Panc1 (cell line): ENCODE data around the gene PKN3. TPM values are rescaled to one million over a fixed set of nuclear protein-coding genes. Genes with fewer than 3 reads are reported as not detected.

Source experiments
- ATAC-seq: fragments of 200-7000 bp; cut with Tn5 transposase; 2 replicates; pipeline ENCODE4 v1.9.1; 2020; ENCODE audit warnings: mild to moderate bottlenecking, moderate library complexity
- BruUV-seq: library from RNA; stranded (reverse); fragments of 400-500 nt; replicated peaks from 2 replicates; lab custom pipeline; 2021; lab: Mats Ljungman, UMichigan
- CTCF ChIA-PET: fragments of 300-600 bp; sonication (Branson Sonifier 250); formaldehyde crosslinking; loops from one replicate; lab custom pipeline; 2022; ENCODE audit warnings: antibody characterized with exemption; lab: Charles Lee
- POLR2A ChIA-PET: fragments of 300-600 bp; sonication (Branson Sonifier 250); formaldehyde crosslinking; loops from one replicate; lab custom pipeline; 2022; ENCODE audit warnings: antibody characterized with exemption; lab: Charles Lee
- DNase-seq: peaks from one replicate; pipeline ENCODE4 v3.0.0-alpha.2; 2010; ENCODE audit warnings: low read depth, low spot score
- H3K27ac ChIP-seq: 2 replicates; pipeline ENCODE4 v1.5.1; 2011; ENCODE audit warnings: mild to moderate bottlenecking, low read length, inconsistent platforms
- H3K27me3 ChIP-seq: fragments of 200-500 bp; sonication (Bioruptor generic); 2 replicates; pipeline ENCODE4 v1.6.0; 2014; ENCODE audit warnings: low read length, inconsistent platforms; ENCODE audit not compliant: control insufficient read depth, insufficient read depth
- H3K36me3 ChIP-seq: fragments of 200-500 bp; sonication (Bioruptor generic); 2 replicates; pipeline ENCODE4 v1.5.1; 2014; ENCODE audit warnings: inconsistent platforms, mild to moderate bottlenecking, low read length, moderate library complexity; ENCODE audit not compliant: control insufficient read depth, insufficient read depth
- H3K4me1 ChIP-seq: 2 replicates; pipeline ENCODE4 v1.5.1; 2011; ENCODE audit warnings: inconsistent platforms, mild to moderate bottlenecking, low read length, moderate library complexity; ENCODE audit not compliant: control insufficient read depth, insufficient read depth
- H3K4me3 ChIP-seq, 2 experiments: 2 replicates each; pipeline ENCODE4 v1.5.1; 2011 to 2012; ENCODE audit warnings: low read depth in 2 of 2, low read length in 2 of 2, mild to moderate bottlenecking in 2 of 2, inconsistent platforms in 1 of 2, moderate library complexity in 1 of 2
- H3K9me3 ChIP-seq: fragments of 200-500 bp; sonication (Bioruptor generic); 2 replicates; pipeline ENCODE4 v1.5.1; 2014; ENCODE audit warnings: low read depth, mild to moderate bottlenecking, inconsistent platforms, low read length, moderate library complexity; ENCODE audit not compliant: control insufficient read depth, insufficient read depth
- POLR2AphosphoS5 ChIP-seq: IDR thresholded peaks from 2 replicates; pipeline ENCODE4 v1.6.1; 2012; ENCODE audit warnings: mild to moderate bottlenecking, low read depth, low read length, moderate library complexity
- SIN3A ChIP-seq: IDR thresholded peaks from 2 replicates; pipeline ENCODE4 v1.6.1; 2012; ENCODE audit warnings: low read depth, mild to moderate bottlenecking, low read length, moderate library complexity, borderline replicate concordance; ENCODE audit not compliant: insufficient read depth
- TCF7L2 ChIP-seq: IDR thresholded peaks from 2 replicates; pipeline ENCODE4 v1.6.1; 2011; ENCODE audit warnings: mild to moderate bottlenecking, low read depth, low read length, inconsistent platforms
- in situ Hi-C: cut with HindIII; loops from 2 replicates; pipeline ENCODE4 v1.10.0; 2016; ENCODE audit warnings: low sequenced_read_pairs, low pct_unique_long_range_greater_than_20kb
- intact Hi-C: fragments of 100-400 bp; cut with micrococcal nuclease; formaldehyde crosslinking; loops from one replicate; pipeline ENCODE4 v1.10.0; 2022; ENCODE audit not compliant: unreplicated experiment
- total RNA-seq: library from RNA; stranded (reverse); gene quantifications from one replicate; pipeline ENCODE4 v1.2.1, GENCODE V29; 2021; ENCODE audit not compliant: unreplicated experiment
- TF ChIP-seq, protein P1 (sequence below), 2 experiments: IDR thresholded peaks; 2 replicates each; pipeline ENCODE4 v1.6.1; 2011 to 2012; ENCODE audit warnings: low read depth in 2 of 2, control low read depth in 1 of 2, low read length in 1 of 2, mild to moderate bottlenecking in 1 of 2, moderate library complexity in 1 of 2; ENCODE audit not compliant: insufficient read depth in 1 of 2

PKN3 gene
- total RNA-seq, 1 experiment from 2014 or later: 19.9 TPM

DNA sequence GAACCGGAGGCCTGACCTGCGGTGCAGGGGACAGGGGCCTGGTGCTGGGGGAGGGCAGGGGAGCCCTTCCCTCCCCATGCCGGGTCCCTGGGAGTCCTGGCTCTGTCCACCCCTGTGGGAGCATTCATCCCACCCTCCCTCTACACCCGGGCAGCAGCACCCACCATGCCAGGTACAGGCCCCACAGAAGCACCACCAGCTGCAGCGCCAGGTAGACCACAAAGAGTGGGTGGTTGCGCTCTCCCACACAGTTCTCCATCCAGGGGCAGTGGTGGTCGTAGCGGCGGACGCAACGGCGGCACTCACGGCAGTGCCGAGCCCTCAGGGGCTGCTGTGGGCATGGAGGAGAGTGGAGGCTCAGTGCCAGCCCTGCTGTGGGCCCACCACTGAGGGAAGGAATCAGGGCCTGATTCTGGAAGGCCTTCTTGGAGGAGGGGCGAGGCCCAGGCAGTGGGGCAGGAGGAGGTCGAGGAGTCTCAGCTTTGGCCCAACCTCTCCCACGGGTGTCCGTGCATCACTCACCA lies 19.2 kb downstream of the PKN3 start:
- no peak overlapping the region for H3K4me3 ChIP-seq
- H3K27ac ChIP-seq: no peak overlapping the region
- H3K9me3 ChIP-seq: no peaks in the 10 kb centered on the region
- ChIA-PET CTCF (no interaction called here), POLR2A (no interaction called here)
- no TSS peak for BruUV-seq
- peaks cover 6% of the 10 kb centered on the region for H3K4me1 ChIP-seq
- in situ Hi-C loops: no loop called here
- ATAC-seq (no peak), DNase-seq (no peak)
- peaks cover 3% of the 10 kb centered on the region; the same call in 1 of the 2 replicates for H3K36me3 ChIP-seq
- TF ChIP-seq POLR2AphosphoS5 (no peak), SIN3A (no peak), TCF7L2 (no peak)
- TF ChIP-seq, protein P1, sequence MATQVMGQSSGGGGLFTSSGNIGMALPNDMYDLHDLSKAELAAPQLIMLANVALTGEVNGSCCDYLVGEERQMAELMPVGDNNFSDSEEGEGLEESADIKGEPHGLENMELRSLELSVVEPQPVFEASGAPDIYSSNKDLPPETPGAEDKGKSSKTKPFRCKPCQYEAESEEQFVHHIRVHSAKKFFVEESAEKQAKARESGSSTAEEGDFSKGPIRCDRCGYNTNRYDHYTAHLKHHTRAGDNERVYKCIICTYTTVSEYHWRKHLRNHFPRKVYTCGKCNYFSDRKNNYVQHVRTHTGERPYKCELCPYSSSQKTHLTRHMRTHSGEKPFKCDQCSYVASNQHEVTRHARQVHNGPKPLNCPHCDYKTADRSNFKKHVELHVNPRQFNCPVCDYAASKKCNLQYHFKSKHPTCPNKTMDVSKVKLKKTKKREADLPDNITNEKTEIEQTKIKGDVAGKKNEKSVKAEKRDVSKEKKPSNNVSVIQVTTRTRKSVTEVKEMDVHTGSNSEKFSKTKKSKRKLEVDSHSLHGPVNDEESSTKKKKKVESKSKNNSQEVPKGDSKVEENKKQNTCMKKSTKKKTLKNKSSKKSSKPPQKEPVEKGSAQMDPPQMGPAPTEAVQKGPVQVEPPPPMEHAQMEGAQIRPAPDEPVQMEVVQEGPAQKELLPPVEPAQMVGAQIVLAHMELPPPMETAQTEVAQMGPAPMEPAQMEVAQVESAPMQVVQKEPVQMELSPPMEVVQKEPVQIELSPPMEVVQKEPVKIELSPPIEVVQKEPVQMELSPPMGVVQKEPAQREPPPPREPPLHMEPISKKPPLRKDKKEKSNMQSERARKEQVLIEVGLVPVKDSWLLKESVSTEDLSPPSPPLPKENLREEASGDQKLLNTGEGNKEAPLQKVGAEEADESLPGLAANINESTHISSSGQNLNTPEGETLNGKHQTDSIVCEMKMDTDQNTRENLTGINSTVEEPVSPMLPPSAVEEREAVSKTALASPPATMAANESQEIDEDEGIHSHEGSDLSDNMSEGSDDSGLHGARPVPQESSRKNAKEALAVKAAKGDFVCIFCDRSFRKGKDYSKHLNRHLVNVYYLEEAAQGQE (IDR thresholded peaks at IDR 0.05; ENCODE audit: insufficient read depth in 1 of 2, low read depth in 2 of 2, low read length in 1 of 2): no peak
- no peaks in the 10 kb centered on the region for H3K27me3 ChIP-seq
- intact Hi-C loops: no loop called here

DNA sequence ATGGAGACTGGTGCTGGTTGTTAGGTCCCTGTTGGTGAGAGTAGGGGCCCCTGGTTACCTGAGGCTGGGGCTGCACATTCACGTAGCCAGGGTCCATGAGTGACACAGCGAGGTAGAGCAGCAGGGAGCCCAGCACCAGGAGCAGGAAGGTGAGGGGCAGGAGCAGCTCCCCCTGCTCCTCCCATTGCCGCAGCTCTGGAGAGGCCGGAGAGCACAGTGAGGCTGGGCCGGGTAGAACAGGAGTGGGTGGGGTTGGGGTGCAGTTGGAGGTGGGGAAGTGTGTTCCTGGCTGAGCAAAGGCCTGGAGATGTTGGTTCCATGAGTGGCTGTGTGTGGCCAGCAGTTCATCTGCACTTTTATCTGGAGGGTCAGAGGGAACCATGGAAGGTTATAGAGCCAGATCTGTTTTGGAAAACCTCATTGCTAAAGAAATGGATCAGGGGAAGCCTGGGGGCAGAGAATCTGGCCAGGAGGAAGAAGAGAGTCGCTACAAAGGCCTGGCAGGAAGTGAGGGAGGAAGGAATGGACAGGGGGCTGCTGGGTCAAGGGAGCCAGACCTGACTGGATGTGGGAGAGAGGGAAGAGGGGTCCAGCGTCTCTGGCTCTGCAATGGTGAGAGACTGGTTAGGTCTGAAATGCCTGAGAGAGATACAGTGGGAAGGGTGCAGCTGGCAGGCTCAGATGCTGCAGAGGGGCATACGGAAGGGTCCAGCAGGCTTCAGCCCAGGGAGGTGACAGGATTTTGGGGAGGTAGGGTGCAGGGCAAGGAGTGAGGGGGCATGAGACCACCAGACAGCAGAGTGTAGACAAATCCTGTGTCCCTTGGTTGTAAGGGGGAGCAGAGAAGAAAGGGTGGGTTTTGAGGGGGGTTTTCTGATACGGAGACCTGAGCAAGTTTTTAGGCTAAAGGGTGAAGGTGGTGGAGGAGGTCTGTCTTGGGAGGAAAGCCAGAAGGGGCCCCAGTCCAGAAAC lies 20.4 kb downstream of the PKN3 start:
- TF ChIP-seq SIN3A: no peak
- TF ChIP-seq POLR2AphosphoS5: no peak
- no peak for TF ChIP-seq TCF7L2
- TF ChIP-seq, protein P1 (IDR thresholded peaks at IDR 0.05; ENCODE audit: insufficient read depth in 1 of 2, low read depth in 2 of 2, low read length in 1 of 2): no peak
- POLR2A ChIA-PET: no interaction called here
- no TSS peak for BruUV-seq
- no peak for ATAC-seq
- peak overlapping the region; percentile 88 for H3K27ac ChIP-seq
- CTCF ChIA-PET: no interaction called here
- no peaks in the 10 kb centered on the region for H3K9me3 ChIP-seq
- H3K4me3 ChIP-seq: peak overlapping the region; percentile 79 to 82
- intact Hi-C loops (no loop called here), in situ Hi-C loops (no loop called here)
- no peak for DNase-seq
- H3K4me1 ChIP-seq: peaks cover 6% of the 10 kb centered on the region
- no peaks in the 10 kb centered on the region for H3K27me3 ChIP-seq
- peaks cover 3% of the 10 kb centered on the region; the same call in 1 of the 2 replicates for H3K36me3 ChIP-seq
